Left lung (tissue), 10 donors: ENCODE measurements around the gene CDH13. TPM values are rescaled to one million over a fixed set of nuclear protein-coding genes. Genes with fewer than 3 reads are reported as not detected.

Source experiments
- ATAC-seq: fragments of 200-7000 bp; cut with Tn5 transposase; one replicate; pipeline ENCODE4 v1.9.1; 2020; ENCODE audit warnings: moderate library complexity
- DNase-seq, 4 donors: peaks; one replicate each; pipeline ENCODE4 v3.0.0-alpha.2; 2013 to 2020
- H3K27ac ChIP-seq, 2 donors: fragments of 200-600 bp; sonication (generic) in 1 of 2; one replicate each; pipeline versions ENCODE4 v1.5.0 to v1.8.0; 2020 to 2021
- H3K27me3 ChIP-seq, 2 donors: fragments of 200-600 bp; sonication (generic) in 1 of 2; one replicate each; pipeline versions ENCODE4 v1.5.0 to v1.8.0; 2020 to 2021
- H3K36me3 ChIP-seq, 2 donors: fragments of 200-600 bp; sonication (generic) in 1 of 2; one replicate each; pipeline versions ENCODE4 v1.5.0 to v1.8.0; 2020 to 2021
- H3K4me1 ChIP-seq, 2 donors: fragments of 200-600 bp; one replicate each; pipeline ENCODE4 v1.8.0; 2021
- H3K4me3 ChIP-seq, 2 donors: fragments of 200-600 bp; sonication (generic) in 1 of 2; one replicate each; pipeline versions ENCODE4 v1.5.0 to v1.8.0; 2020 to 2021; ENCODE audit warnings: mild to moderate bottlenecking in 1 of 2
- H3K9me3 ChIP-seq, 2 donors: fragments of 200-600 bp; sonication (generic) in 1 of 2; one replicate each; pipeline versions ENCODE4 v1.5.0 to v1.8.0; 2020 to 2021
- CTCF ChIP-seq, 2 donors: fragments of 200-600 bp; sonication (generic) in 1 of 2; IDR thresholded peaks; one replicate each; pipeline versions ENCODE4 v1.5.0 to v1.8.0; 2021; ENCODE audit warnings: antibody characterized with exemption in 2 of 2
- intact Hi-C, 2 donors: fragments of 100-400 bp; cut with DNase I; formaldehyde crosslinking; loops; one replicate each; pipeline versions ENCODE4 v1.11.2 to v1.14.2; 2022
- polyA plus RNA-seq, 6 donors: library from polyadenylated mRNA; unstranded; fragments of 120-200 nt; gene quantifications; one replicate each; pipeline ENCODE4 v1.2.1, GENCODE V29; 2013; ENCODE audit not compliant: insufficient read length in 6 of 6
- total RNA-seq, 2 donors: library from RNA; stranded (reverse); fragmentation: NEBNext Ultra II Directional; extraction: Animal tissue kit (Norgen Biotek cat#: 25700); gene quantifications; one replicate each; pipeline ENCODE4 v1.2.1, GENCODE V29; 2021
- donor health status: DM: no; HTN: yes; CAD: no.
- donor health status: DM: no; HTN: no; CAD: no.

Gene CDH13
- total and polyA plus RNA-seq, 8 donors: 2.7 to 20.3 (median 3.2) TPM

GRCh38 chr16:82585675-82586074 lies 41.1 kb upstream of the CDH13 start:
- intact Hi-C loops: no loop called here
- Histone ChIP-seq H3K4me3 (no peak overlapping the region), H3K36me3 (no peaks in the 10 kb centered on the region), H3K9me3 (no peaks in the 10 kb centered on the region), H3K27ac (no peak overlapping the region), H3K4me1 (no peaks in the 10 kb centered on the region), H3K27me3 (no peaks in the 10 kb centered on the region)
- no peak for ATAC-seq
- no peak for TF ChIP-seq CTCF (IDR thresholded peaks at IDR 0.05)
- no peak for DNase-seq

- H3K27me3 ChIP-seq: no peaks in the 10 kb centered on the region
- TF ChIP-seq CTCF (IDR thresholded peaks at IDR 0.05): no peak
- intact Hi-C loops: no loop called here
- H3K36me3 ChIP-seq: no peaks in the 10 kb centered on the region
- no peaks in the 10 kb centered on the region for H3K9me3 ChIP-seq
- ATAC-seq (no peak), DNase-seq (no peak)
- H3K4me1 ChIP-seq: no peaks in the 10 kb centered on the region
- H3K27ac ChIP-seq: no peak overlapping the region
- no peak overlapping the region for H3K4me3 ChIP-seq
Measured at GRCh38 chr16:82586130-82586529, 40.6 kb upstream of the CDH13 start.

- no peaks in the 10 kb centered on the region for H3K4me1 ChIP-seq
- ATAC-seq (no peak), DNase-seq (no peak)
- no peaks in the 10 kb centered on the region for H3K9me3 ChIP-seq
- no peak overlapping the region for H3K27ac ChIP-seq
- H3K36me3 ChIP-seq: no peaks in the 10 kb centered on the region
- no peak for TF ChIP-seq CTCF (IDR thresholded peaks at IDR 0.05)
- intact Hi-C loops: no loop called here
- no peaks in the 10 kb centered on the region for H3K27me3 ChIP-seq
- no peak overlapping the region for H3K4me3 ChIP-seq
Measured at GRCh38 chr16:82587289-82587688, 39.5 kb upstream of the CDH13 start.

- DNase-seq (no peak), ATAC-seq (no peak)
- intact Hi-C loops: no loop called here
- TF ChIP-seq CTCF (IDR thresholded peaks at IDR 0.05): no peak
- no peak overlapping the region for H3K4me3 ChIP-seq
- no peaks in the 10 kb centered on the region for H3K36me3 ChIP-seq
- no peaks in the 10 kb centered on the region for H3K9me3 ChIP-seq
- H3K4me1 ChIP-seq: no peaks in the 10 kb centered on the region
- no peak overlapping the region for H3K27ac ChIP-seq
- no peaks in the 10 kb centered on the region for H3K27me3 ChIP-seq
Measured at GRCh38 chr16:82589407-82589806, 37.4 kb upstream of the CDH13 start.

- ATAC-seq (no peak), DNase-seq (no peak)
- Histone ChIP-seq H3K36me3 (no peaks in the 10 kb centered on the region), H3K27ac (no peak overlapping the region), H3K4me3 (no peak overlapping the region), H3K9me3 (peaks cover 0 to 2% of the 10 kb centered on the region in 2 donors), H3K4me1 (no peaks in the 10 kb centered on the region), H3K27me3 (peaks cover 0 to 6% of the 10 kb centered on the region in 2 donors)
- no peak for TF ChIP-seq CTCF (IDR thresholded peaks at IDR 0.05)
- intact Hi-C loops: no loop called here
Measured at GRCh38 chr16:82594114-82594513, 32.7 kb upstream of the CDH13 start.
